Liver (tissue), 9 donors: Measurements from ENCODE around the gene DAPK2. TPM values are rescaled to one million over a fixed set of nuclear protein-coding genes. Genes with fewer than 3 reads are reported as not detected.

Experiments used
- DNase-seq: peaks from one replicate; pipeline ENCODE4 v3.0.0-alpha.2; 2017; ENCODE audit warnings: low spot score
- H3K27ac ChIP-seq, 2 donors: one replicate each; pipeline ENCODE4 v1.7.0; 2013; ENCODE audit warnings: inconsistent platforms in 2 of 2, low read length in 2 of 2, control low read depth in 1 of 2, low read depth in 1 of 2, mild to moderate bottlenecking in 1 of 2
- H3K27me3 ChIP-seq, 4 donors: one replicate each; pipeline versions ENCODE4 v1.6.1 to v1.7.0; 2013; ENCODE audit warnings: low read length in 3 of 4, inconsistent platforms in 1 of 4, mild to moderate bottlenecking in 1 of 4, moderate library complexity in 1 of 4; ENCODE audit not compliant: control insufficient read depth in 4 of 4, insufficient read depth in 4 of 4
- H3K36me3 ChIP-seq, 4 donors: one replicate each; pipeline versions ENCODE4 v1.6.1 to v1.7.0; 2013; ENCODE audit warnings: low read length in 3 of 4, mild to moderate bottlenecking in 3 of 4, low read depth in 1 of 4, moderate library complexity in 1 of 4; ENCODE audit not compliant: control insufficient read depth in 4 of 4, insufficient read depth in 3 of 4
- H3K4me1 ChIP-seq, 4 donors: one replicate each; pipeline versions ENCODE4 v1.6.1 to v1.7.0; 2013; ENCODE audit warnings: low read length in 3 of 4, mild to moderate bottlenecking in 3 of 4, moderate library complexity in 1 of 4; ENCODE audit not compliant: control insufficient read depth in 4 of 4, insufficient read depth in 4 of 4
- H3K4me3 ChIP-seq, 3 donors: one replicate each; pipeline versions ENCODE4 v1.6.1 to v1.7.0; 2013; ENCODE audit warnings: low read length in 3 of 3, control low read depth in 1 of 3, low read depth in 1 of 3, mild to moderate bottlenecking in 1 of 3
- H3K9ac ChIP-seq, 2 donors: one replicate each; pipeline ENCODE4 v1.7.0; 2013; ENCODE audit warnings: low read length in 2 of 2, mild to moderate bottlenecking in 2 of 2, moderate library complexity in 2 of 2, control low read depth in 1 of 2, low read depth in 1 of 2
- H3K9me3 ChIP-seq, 4 donors: one replicate each; pipeline versions ENCODE4 v1.6.1 to v1.7.0; 2013; ENCODE audit warnings: low read length in 3 of 4; ENCODE audit not compliant: control insufficient read depth in 4 of 4
- HNF4A ChIP-seq, 2 donors: conservative IDR thresholded peaks; 2 replicates each; pipeline ENCODE4 v1.6.1; 2016; ENCODE audit warnings: antibody characterized with exemption in 2 of 2, mild to moderate bottlenecking in 2 of 2
- NR2F2 ChIP-seq: IDR thresholded peaks from 2 replicates; pipeline ENCODE4 v1.6.1; 2016; ENCODE audit warnings: antibody characterized with exemption
- RAD21 ChIP-seq, 2 donors: IDR thresholded peaks; 2 replicates each; pipeline ENCODE4 v1.6.1; 2016; ENCODE audit warnings: antibody characterized with exemption in 2 of 2, mild to moderate bottlenecking in 2 of 2
- SP1 ChIP-seq: IDR thresholded peaks from 2 replicates; pipeline ENCODE4 v1.6.1; 2018; ENCODE audit warnings: antibody characterized with exemption, mild to moderate bottlenecking
- YY1 ChIP-seq: IDR thresholded peaks from 2 replicates; pipeline ENCODE4 v1.6.1; 2016; ENCODE audit warnings: antibody characterized with exemption, mild to moderate bottlenecking
- WGBS: extraction: QIAGEN DNeasy Blood & Tissue Kit; methylation state at CpG from one replicate; pipeline ENCODE4 v1.1.7; 2013; 5-methylcytosine and 5-hydroxymethylcytosine counted together
- polyA plus RNA-seq, 2 donors: library from polyadenylated mRNA; stranded (reverse) in 1 of 2; unstranded in 1 of 2; fragments of 200-250 nt in 1 of 2; fragments of >200 nt in 1 of 2; fragmentation: Nextera tagmentation in 1 of 2; extraction: Ambion mirVana in 1 of 2; gene quantifications; one replicate each; pipeline versions ENCODE4 v1.2.1 to v1.2.3, GENCODE V29; 2013 to 2015
- total RNA-seq, 2 donors: library from RNA; depleted of rRNA; stranded (reverse); fragments of >200 nt; gene quantifications; one replicate each; pipeline ENCODE4 v1.2.3, GENCODE V29; 2014
- TF ChIP-seq, protein P1 (sequence below): IDR thresholded peaks from 2 replicates; pipeline ENCODE4 v1.6.1; 2016; ENCODE audit warnings: antibody characterized with exemption
- TF ChIP-seq, protein P2 (sequence below): IDR thresholded peaks from 2 replicates; pipeline ENCODE4 v1.6.1; 2016; ENCODE audit warnings: antibody characterized with exemption
- TF ChIP-seq, protein P3 (sequence below): fragments of 150-350 bp; IDR thresholded peaks from 2 replicates; pipeline ENCODE4 v1.5.1; 2017; ENCODE audit warnings: improper control_type of control experiment, low read depth, low read length; ENCODE audit not compliant: missing input control
- TF ChIP-seq, protein P4 (sequence below): IDR thresholded peaks from 2 replicates; pipeline ENCODE4 v1.6.1; 2016; ENCODE audit warnings: antibody characterized with exemption
- TF ChIP-seq, protein P5 (sequence below): IDR thresholded peaks from 2 replicates; pipeline ENCODE4 v1.6.1; 2016; ENCODE audit warnings: antibody characterized with exemption, mild to moderate bottlenecking
- donor health status: healthy.
- donor health status: healthy.
- donor health status: healthy.
- donor health status: healthy.
- donor health status: healthy.

The DAPK2 gene
- total and polyA plus RNA-seq, 4 donors: 1.0 to 3.6 (median 1.1) TPM

DNA sequence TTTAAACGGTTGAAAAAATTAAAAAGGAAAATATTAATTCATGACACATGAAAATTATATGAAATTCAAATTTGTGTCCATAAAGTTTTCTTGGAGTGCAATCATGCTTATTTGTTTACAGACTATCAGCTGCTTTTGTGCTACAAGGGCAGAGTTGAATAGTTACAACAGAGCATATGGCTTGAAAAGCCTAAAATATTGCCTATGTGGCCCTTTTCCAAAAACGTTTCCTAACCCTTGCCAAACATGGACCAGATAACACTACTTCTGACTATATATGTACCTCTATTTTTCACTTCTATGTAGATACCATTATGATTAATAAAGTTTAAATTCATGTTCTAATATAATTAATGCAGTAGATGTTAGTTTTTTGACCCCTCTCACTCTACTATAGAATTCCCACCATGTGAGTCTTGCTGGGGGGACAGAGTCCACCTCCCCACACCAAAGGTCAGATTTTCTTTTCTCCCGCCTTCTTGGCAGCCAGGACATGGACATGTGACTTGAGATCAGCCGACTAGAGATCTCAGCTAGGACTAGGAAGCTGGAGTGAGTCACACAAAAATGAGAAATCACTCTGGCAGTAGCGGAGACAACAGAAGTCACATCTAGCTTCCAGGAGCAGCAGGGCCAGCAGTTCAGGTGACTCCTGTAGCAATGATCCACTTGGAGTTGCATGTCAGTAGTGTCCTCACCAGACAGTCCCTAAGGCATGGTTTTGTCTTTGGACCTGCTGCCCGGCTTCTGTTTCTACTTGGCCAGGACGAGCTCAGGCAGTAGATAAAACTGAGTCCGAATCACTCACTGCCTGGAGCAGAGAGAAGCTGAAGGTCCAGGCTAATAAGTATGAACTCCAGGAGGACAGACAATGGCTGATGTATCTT is 24.9 kb upstream of the DAPK2 start (continued):
- TF ChIP-seq, protein P1, sequence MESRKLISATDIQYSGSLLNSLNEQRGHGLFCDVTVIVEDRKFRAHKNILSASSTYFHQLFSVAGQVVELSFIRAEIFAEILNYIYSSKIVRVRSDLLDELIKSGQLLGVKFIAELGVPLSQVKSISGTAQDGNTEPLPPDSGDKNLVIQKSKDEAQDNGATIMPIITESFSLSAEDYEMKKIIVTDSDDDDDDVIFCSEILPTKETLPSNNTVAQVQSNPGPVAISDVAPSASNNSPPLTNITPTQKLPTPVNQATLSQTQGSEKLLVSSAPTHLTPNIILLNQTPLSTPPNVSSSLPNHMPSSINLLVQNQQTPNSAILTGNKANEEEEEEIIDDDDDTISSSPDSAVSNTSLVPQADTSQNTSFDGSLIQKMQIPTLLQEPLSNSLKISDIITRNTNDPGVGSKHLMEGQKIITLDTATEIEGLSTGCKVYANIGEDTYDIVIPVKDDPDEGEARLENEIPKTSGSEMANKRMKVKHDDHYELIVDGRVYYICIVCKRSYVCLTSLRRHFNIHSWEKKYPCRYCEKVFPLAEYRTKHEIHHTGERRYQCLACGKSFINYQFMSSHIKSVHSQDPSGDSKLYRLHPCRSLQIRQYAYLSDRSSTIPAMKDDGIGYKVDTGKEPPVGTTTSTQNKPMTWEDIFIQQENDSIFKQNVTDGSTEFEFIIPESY: peak; percentile 49
- peak; percentile 39 for TF ChIP-seq YY1
- TF ChIP-seq RAD21 (IDR thresholded peaks at IDR 0.05): peak; percentile 32 to 34
- peak; percentile 98 for TF ChIP-seq SP1
- TF ChIP-seq HNF4A (conservative IDR thresholded peaks at IDR 0.05): peak; percentile 97 to 99

DNA sequence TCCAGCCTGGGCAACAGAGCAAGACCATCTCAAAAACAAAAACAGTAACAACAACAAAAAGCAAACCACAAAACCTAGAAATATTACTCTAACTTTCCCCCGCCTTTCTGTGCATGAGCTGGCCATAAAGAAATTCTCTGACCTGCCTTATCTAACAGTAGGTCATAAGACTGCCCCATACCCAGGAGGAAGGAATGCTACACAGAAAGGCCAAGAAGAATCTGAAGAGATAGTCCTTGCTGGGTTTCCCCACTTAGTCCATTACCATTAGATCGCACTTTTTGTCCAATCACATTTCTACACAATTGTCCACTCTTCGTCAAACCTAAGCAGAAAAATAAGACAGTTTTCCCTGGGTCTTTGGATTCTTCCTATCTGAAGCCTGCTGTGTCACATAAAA is 23.8 kb upstream of the DAPK2 start:
- Histone ChIP-seq H3K9ac (peak overlapping the region in 1 of 2 donors; percentile 40), H3K27me3 (no peaks in the 10 kb centered on the region), H3K36me3 (peaks cover 0 to 9% (median 0%) of the 10 kb centered on the region in 4 donors), H3K4me1 (peaks cover 17 to 67% (median 52%) of the 10 kb centered on the region in 4 donors), H3K4me3 (no peak overlapping the region), H3K27ac (peak overlapping the region; percentile 77 to 81), H3K9me3 (no peaks in the 10 kb centered on the region)
- no peak for DNase-seq
- TF ChIP-seq, protein P2, sequence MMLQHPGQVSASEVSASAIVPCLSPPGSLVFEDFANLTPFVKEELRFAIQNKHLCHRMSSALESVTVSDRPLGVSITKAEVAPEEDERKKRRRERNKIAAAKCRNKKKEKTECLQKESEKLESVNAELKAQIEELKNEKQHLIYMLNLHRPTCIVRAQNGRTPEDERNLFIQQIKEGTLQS: no peak
- TF ChIP-seq SP1 (no peak), NR2F2 (no peak), HNF4A (conservative IDR thresholded peaks at IDR 0.05) (no peak), YY1 (no peak), RAD21 (IDR thresholded peaks at IDR 0.05) (no peak)
- TF ChIP-seq, protein P3, sequence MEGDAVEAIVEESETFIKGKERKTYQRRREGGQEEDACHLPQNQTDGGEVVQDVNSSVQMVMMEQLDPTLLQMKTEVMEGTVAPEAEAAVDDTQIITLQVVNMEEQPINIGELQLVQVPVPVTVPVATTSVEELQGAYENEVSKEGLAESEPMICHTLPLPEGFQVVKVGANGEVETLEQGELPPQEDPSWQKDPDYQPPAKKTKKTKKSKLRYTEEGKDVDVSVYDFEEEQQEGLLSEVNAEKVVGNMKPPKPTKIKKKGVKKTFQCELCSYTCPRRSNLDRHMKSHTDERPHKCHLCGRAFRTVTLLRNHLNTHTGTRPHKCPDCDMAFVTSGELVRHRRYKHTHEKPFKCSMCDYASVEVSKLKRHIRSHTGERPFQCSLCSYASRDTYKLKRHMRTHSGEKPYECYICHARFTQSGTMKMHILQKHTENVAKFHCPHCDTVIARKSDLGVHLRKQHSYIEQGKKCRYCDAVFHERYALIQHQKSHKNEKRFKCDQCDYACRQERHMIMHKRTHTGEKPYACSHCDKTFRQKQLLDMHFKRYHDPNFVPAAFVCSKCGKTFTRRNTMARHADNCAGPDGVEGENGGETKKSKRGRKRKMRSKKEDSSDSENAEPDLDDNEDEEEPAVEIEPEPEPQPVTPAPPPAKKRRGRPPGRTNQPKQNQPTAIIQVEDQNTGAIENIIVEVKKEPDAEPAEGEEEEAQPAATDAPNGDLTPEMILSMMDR: no peak
- TF ChIP-seq, protein P4, sequence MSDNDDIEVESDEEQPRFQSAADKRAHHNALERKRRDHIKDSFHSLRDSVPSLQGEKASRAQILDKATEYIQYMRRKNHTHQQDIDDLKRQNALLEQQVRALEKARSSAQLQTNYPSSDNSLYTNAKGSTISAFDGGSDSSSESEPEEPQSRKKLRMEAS: no peak
- TF ChIP-seq, protein P5, sequence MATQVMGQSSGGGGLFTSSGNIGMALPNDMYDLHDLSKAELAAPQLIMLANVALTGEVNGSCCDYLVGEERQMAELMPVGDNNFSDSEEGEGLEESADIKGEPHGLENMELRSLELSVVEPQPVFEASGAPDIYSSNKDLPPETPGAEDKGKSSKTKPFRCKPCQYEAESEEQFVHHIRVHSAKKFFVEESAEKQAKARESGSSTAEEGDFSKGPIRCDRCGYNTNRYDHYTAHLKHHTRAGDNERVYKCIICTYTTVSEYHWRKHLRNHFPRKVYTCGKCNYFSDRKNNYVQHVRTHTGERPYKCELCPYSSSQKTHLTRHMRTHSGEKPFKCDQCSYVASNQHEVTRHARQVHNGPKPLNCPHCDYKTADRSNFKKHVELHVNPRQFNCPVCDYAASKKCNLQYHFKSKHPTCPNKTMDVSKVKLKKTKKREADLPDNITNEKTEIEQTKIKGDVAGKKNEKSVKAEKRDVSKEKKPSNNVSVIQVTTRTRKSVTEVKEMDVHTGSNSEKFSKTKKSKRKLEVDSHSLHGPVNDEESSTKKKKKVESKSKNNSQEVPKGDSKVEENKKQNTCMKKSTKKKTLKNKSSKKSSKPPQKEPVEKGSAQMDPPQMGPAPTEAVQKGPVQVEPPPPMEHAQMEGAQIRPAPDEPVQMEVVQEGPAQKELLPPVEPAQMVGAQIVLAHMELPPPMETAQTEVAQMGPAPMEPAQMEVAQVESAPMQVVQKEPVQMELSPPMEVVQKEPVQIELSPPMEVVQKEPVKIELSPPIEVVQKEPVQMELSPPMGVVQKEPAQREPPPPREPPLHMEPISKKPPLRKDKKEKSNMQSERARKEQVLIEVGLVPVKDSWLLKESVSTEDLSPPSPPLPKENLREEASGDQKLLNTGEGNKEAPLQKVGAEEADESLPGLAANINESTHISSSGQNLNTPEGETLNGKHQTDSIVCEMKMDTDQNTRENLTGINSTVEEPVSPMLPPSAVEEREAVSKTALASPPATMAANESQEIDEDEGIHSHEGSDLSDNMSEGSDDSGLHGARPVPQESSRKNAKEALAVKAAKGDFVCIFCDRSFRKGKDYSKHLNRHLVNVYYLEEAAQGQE: no peak
- WGBS: 98% methylated on average over 3 of the region's 3 CpGs
